KBM-7 (cell line): Measurements from ENCODE around the gene ZFYVE28.
A peak's percentile ranks its signal among the peaks of the same experiment; 100 is the strongest.

Source experiments
- DNase-seq: peaks from one replicate; pipeline ENCODE4 v3.0.0-alpha.2; 2015
- in situ Hi-C: fragments of 300-500 bp; cut with MboI; formaldehyde crosslinking; loops from 2 replicates; pipeline ENCODE4 v1.14.3; 2020; ENCODE audit warnings: low sequenced_read_pairs, low pct_unique_long_range_greater_than_20kb, mixed read lengths

ZFYVE28 gene

GRCh38 chr4:2448589-2448988, 30.1 kb upstream of the ZFYVE28 start:
- in situ Hi-C loops: no loop called here
- no peak for DNase-seq

GRCh38 chr4:2446656-2447564, 28.5 kb upstream of the ZFYVE28 start:
- no peak for DNase-seq
- in situ Hi-C loops: no loop called here

- in situ Hi-C loops: no loop called here
- no peak for DNase-seq
These were observed 27.1 kb upstream of the ZFYVE28 start for GRCh38 chr4:2445571-2445970.

GRCh38 chr4:2445130-2445529, 26.7 kb upstream of the ZFYVE28 start:
- in situ Hi-C loops: no loop called here
- no peak for DNase-seq

- in situ Hi-C loops: no loop called here
- no peak for DNase-seq
These were observed 25.7 kb upstream of the ZFYVE28 start for GRCh38 chr4:2443956-2444740.

- in situ Hi-C loops: no loop called here
- no peak for DNase-seq
These were observed 24.8 kb upstream of the ZFYVE28 start for GRCh38 chr4:2443061-2443730.

- in situ Hi-C loops: no loop called here
- no peak for DNase-seq
These were observed 23.9 kb upstream of the ZFYVE28 start for GRCh38 chr4:2442175-2442993.

- DNase-seq: peak; percentile 96
- in situ Hi-C loops: no loop called here
These were observed 23.1 kb upstream of the ZFYVE28 start for GRCh38 chr4:2441393-2442174.

GRCh38 chr4:2438822-2439718, 20.6 kb upstream of the ZFYVE28 start:
- in situ Hi-C loops: no loop called here
- no peak for DNase-seq

- in situ Hi-C loops: no loop called here
- DNase-seq: no peak
These were observed 19.2 kb upstream of the ZFYVE28 start for GRCh38 chr4:2437475-2438215.

- in situ Hi-C loops: no loop called here
These were observed 18.5 kb upstream of the ZFYVE28 start for GRCh38 chr4:2436761-2437474.

GRCh38 chr4:2436301-2436700, 17.9 kb upstream of the ZFYVE28 start:
- no peak for DNase-seq
- in situ Hi-C loops: no loop called here

More at GRCh38 chr4:2436761-2437474, 18.5 kb upstream of the ZFYVE28 start:
- DNase-seq: no peak

- in situ Hi-C loops: no loop called here
- no peak for DNase-seq
These were observed 16.0 kb upstream of the ZFYVE28 start for GRCh38 chr4:2434420-2434819.

- DNase-seq: no peak
- in situ Hi-C loops: no loop called here
These were observed 15.3 kb upstream of the ZFYVE28 start for GRCh38 chr4:2433609-2434350.

GRCh38 chr4:2432991-2433530, 14.6 kb upstream of the ZFYVE28 start:
- in situ Hi-C loops: no loop called here
- no peak for DNase-seq
